Lower lobe of right lung (tissue), 2 donors: ENCODE measurements around the gene COL21A1. TPM values are rescaled to one million over a fixed set of nuclear protein-coding genes. Genes with fewer than 3 reads are reported as not detected.

Source experiments
- ATAC-seq, 2 donors: fragments of 200-7000 bp; cut with Tn5 transposase; one replicate each; pipeline ENCODE4 v1.9.1; 2020 to 2022; ENCODE audit warnings: mild to moderate bottlenecking in 2 of 2, moderate library complexity in 2 of 2
- DNase-seq: peaks from one replicate; pipeline ENCODE4 v3.0.0-alpha.2; 2020
- H3K27ac ChIP-seq: fragments of 200-600 bp; one replicate; pipeline ENCODE4 v1.8.0; 2022
- H3K27me3 ChIP-seq: fragments of 200-600 bp; one replicate; pipeline ENCODE4 v1.8.0; 2022; ENCODE audit warnings: low read depth
- H3K36me3 ChIP-seq: fragments of 200-600 bp; one replicate; pipeline ENCODE4 v1.8.0; 2022; ENCODE audit warnings: mild to moderate bottlenecking
- H3K4me1 ChIP-seq: fragments of 200-600 bp; one replicate; pipeline ENCODE4 v1.8.0; 2022
- H3K4me3 ChIP-seq: fragments of 200-600 bp; one replicate; pipeline ENCODE4 v1.8.0; 2022; ENCODE audit warnings: mild to moderate bottlenecking
- H3K9me3 ChIP-seq: fragments of 200-600 bp; one replicate; pipeline ENCODE4 v1.8.0; 2022
- CTCF ChIP-seq: fragments of 200-600 bp; IDR thresholded peaks from one replicate; pipeline ENCODE4 v1.8.0; 2022; ENCODE audit warnings: antibody characterized with exemption, mild to moderate bottlenecking
- intact Hi-C: fragments of 100-400 bp; cut with DNase I; formaldehyde crosslinking; loops from one replicate; pipeline ENCODE4 v1.11.0; 2022
- total RNA-seq: library from RNA; stranded (reverse); fragmentation: NEBNext Ultra II Directional; extraction: Animal tissue kit (Norgen Biotek cat#: 25700); gene quantifications from one replicate; pipeline ENCODE4 v1.2.1, GENCODE V29; 2021
- donor health status: DM: no; HTN: yes; CAD: no; lungs with severe emphysema.

COL21A1 gene
- total RNA-seq, 1 donor from 2014 or later: 9.4 TPM

GRCh38 chr6:56088641-56089040, 158.7 kb downstream of the COL21A1 start:
- Histone ChIP-seq H3K4me3 (no peak overlapping the region), H3K27ac (no peak overlapping the region), H3K4me1 (peaks cover 5% of the 10 kb centered on the region), H3K36me3 (no peaks in the 10 kb centered on the region), H3K27me3 (no peaks in the 10 kb centered on the region), H3K9me3 (peaks cover 14% of the 10 kb centered on the region)
- TF ChIP-seq CTCF: no peak
- ATAC-seq (no peak), DNase-seq (no peak)
- intact Hi-C loops: no loop called here

- no peaks in the 10 kb centered on the region for H3K36me3 ChIP-seq
- no peak overlapping the region for H3K4me3 ChIP-seq
- peaks cover 5% of the 10 kb centered on the region for H3K4me1 ChIP-seq
- no peak for DNase-seq
- no peak for ATAC-seq
- no peaks in the 10 kb centered on the region for H3K27me3 ChIP-seq
- H3K9me3 ChIP-seq: peaks cover 14% of the 10 kb centered on the region
- intact Hi-C loops: no loop called here
- H3K27ac ChIP-seq: no peak overlapping the region
- TF ChIP-seq CTCF: no peak
Measured at GRCh38 chr6:56087421-56087820, 160.0 kb downstream of the COL21A1 start.

- Histone ChIP-seq H3K27me3 (no peaks in the 10 kb centered on the region), H3K36me3 (no peaks in the 10 kb centered on the region), H3K4me3 (no peak overlapping the region), H3K27ac (no peak overlapping the region), H3K4me1 (no peaks in the 10 kb centered on the region), H3K9me3 (no peaks in the 10 kb centered on the region)
- no peak for TF ChIP-seq CTCF
- intact Hi-C loops: no loop called here
- no peak for ATAC-seq
- no peak for DNase-seq
Measured at GRCh38 chr6:56079751-56080540, 167.4 kb downstream of the COL21A1 start.

GRCh38 chr6:56076033-56076432, 171.3 kb downstream of the COL21A1 start:
- no peaks in the 10 kb centered on the region for H3K4me1 ChIP-seq
- no peak for TF ChIP-seq CTCF
- no peaks in the 10 kb centered on the region for H3K9me3 ChIP-seq
- H3K4me3 ChIP-seq: no peak overlapping the region
- no peak for ATAC-seq
- DNase-seq: no peak
- no peaks in the 10 kb centered on the region for H3K36me3 ChIP-seq
- no peaks in the 10 kb centered on the region for H3K27me3 ChIP-seq
- intact Hi-C loops: no loop called here
- no peak overlapping the region for H3K27ac ChIP-seq

GRCh38 chr6:56073761-56074160, 173.6 kb downstream of the COL21A1 start:
- no peak overlapping the region for H3K27ac ChIP-seq
- no peak for ATAC-seq
- no peak for DNase-seq

More at GRCh38 chr6:56073761-56074160, 173.6 kb downstream of the COL21A1 start:
- Histone ChIP-seq H3K36me3 (no peaks in the 10 kb centered on the region), H3K4me3 (no peak overlapping the region), H3K9me3 (no peaks in the 10 kb centered on the region), H3K27me3 (no peaks in the 10 kb centered on the region), H3K4me1 (no peaks in the 10 kb centered on the region)
- intact Hi-C loops: no loop called here
- TF ChIP-seq CTCF: no peak
